H4 (cell line): Measurements from ENCODE around the gene ARHGEF10L. TPM values are rescaled to one million over a fixed set of nuclear protein-coding genes. Genes with fewer than 3 reads are reported as not detected.

Experiments used
- DNase-seq: peaks from one replicate; pipeline ENCODE4 v3.0.0-alpha.2; 2015; ENCODE audit warnings: low spot score
- total RNA-seq: library from RNA; depleted of rRNA; stranded (reverse); fragments of >200 nt; shearing (Covaris generic); gene quantifications from 2 replicates; pipeline ENCODE4 v1.2.3, GENCODE V29; 2014

The ARHGEF10L gene
- total RNA-seq, 1 experiment from 2014 or later: 2.6 TPM

DNA sequence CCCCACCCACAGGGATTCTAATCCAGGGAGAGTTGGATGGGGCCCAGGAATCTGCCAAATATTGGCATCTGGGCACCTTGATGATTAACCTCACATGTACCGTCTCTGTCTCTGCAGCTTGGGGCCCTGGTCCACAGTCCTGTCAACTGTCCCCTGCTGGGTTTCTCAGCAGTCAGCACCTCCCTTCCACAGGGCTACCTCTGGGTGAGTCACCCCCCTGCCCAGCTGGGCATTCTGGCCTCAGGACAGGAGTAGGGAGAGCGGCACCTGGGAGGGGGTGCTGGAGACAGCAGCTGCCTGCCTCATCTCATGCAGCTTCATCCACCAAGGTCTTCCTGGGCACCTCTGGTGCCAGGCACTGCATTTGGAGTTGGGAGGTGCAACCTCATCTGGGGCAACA lies 115.0 kb downstream of the ARHGEF10L start:
- DNase-seq: no peak

DNA sequence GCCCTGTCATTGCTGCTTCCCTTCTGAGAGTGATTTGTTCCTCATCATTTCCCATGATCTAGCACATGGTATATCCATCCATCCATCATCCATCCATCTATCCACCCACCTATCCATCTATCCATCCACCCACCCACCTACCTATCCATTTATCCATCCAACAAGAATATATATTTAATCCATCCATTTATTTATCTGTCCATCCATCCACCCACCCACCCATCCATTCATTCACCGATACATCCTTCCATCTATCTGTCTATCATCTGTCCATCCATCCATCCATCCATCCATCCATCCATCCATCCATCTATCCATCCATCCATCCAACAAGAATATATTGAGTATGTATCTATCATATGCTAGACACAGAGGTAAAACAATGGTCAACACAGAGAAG lies 115.7 kb downstream of the ARHGEF10L start:
- DNase-seq: no peak

DNA sequence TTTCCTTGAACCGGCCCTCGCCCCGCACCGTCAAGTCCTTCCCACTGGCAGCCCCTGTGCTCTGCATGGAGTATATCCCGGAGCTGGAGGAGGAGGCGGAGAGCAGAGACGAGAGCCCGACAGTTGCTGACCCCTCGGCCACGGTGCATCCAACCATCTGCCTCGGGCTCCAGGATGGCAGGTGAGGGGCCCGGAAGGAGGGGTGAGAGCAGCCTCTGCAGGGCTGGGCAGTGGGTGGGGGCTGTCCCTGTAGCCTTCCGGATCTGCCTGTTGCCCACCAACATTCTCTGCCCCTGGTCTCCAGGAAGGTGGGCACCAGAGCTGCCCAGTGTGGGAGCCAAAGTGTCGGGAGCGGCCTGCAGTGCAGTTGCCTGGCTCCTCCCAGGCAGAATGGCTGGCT lies 116.4 kb downstream of the ARHGEF10L start:
- DNase-seq: no peak

DNA sequence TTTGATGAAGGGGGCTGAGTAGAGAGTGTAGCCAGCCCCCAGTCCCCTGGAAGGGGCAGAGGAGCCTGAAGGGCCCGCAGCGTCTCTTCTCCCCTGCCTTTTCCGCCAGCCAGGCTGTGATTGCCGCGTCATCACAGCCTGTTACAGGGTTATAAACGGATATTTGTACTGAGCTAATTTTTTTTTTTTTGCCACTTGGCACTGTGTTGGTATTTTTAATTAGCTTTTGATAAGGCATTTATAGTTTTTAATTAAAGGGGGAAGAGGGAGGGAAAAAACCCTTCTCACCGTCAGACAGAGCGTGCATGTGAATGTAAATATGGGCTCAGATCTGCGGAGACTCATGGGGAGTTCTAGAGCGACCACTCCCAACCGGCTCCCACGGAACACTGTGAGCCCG lies 117.9 kb downstream of the ARHGEF10L start:
- no peak for DNase-seq

DNA sequence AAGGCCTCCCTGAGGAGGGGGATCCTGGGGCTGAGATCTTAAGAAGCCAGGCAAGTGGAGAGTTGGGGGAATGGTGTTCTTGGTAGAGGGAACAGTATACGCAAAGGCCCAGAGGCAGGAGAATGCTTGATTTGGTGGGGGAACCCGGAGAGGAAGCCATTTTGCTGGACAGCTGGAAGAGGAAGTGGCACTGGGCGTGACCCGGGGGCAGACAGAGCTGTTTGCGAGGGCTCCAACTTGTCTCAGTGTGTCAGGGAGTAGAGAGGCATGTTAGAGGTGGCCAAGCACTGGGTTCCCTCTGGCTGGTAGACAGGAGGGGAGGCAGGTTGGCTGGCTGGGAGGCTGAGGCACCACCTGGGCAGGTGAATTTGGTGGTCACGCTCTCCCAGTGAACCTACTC lies 119.3 kb downstream of the ARHGEF10L start:
- DNase-seq: no peak

DNA sequence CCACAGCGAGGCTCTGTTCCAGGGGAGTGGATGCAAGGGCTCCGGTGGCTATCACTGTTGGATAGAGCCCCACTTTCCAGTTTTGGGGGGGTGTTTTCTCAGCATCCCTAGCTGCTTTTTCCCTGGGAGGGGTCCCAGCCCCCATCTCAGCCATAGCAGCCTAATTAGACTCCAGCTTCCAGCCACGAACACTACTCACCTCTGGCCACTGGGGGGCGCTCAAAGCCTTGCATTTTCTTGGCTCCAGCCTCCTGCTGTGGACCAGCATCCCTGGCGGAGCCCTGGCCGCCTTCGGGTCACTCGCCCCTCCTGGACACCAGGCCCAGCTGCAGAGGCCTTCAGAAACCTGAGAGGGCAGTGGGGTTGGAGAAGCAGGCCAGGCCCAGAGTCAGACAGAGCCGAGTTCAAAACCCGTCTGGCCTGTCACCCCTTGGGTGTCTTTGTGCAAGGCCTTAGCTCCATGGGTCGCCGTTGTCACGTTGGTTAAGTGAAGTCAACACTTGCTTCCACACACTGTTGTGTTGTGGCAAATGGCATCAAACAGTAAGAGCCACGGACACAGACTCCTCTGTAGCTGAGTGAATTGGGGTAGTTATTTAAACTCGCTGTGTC lies 122.2 kb downstream of the ARHGEF10L start:
- DNase-seq: peak; percentile 32

DNA sequence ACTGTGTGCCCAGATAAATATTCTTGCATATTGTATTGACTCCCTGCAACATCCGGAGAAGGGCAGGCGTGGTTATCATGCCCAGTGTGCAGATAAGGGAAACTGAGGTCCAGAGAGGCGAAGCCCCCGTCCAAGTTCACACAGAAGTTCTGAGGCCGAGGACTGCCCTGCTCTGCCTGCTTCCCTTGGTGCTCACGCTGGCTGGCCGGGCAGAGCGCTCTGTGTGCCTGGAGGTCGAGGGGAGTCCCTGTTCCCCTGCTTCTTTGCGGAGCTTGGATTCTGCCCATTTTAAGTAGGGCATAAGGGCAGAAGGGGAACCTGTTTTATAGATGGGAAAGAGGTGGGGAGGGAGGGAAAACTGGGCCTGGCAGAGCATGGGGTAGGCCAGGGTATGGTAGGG lies 122.8 kb downstream of the ARHGEF10L start:
- no peak for DNase-seq

DNA sequence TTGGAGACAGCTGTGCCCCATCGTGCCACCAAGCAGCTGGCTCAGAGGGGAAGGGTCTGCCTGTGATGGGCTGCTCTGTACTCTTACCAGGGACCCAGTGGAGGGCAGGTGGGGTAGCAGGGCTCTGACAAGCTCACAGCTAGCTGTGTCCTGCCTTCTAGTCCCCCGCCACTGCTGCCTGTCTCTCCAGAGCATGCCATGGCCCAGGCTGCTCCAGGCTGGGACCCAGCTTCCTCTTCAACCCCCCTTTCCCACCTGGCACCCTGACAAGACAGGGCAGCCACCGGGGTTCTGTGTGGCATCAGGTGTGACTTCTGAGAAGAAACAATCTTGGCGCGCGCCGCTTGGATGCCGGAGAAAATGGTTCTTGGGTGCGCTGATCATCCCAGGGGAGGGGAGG lies 123.3 kb downstream of the ARHGEF10L start:
- DNase-seq: no peak

DNA sequence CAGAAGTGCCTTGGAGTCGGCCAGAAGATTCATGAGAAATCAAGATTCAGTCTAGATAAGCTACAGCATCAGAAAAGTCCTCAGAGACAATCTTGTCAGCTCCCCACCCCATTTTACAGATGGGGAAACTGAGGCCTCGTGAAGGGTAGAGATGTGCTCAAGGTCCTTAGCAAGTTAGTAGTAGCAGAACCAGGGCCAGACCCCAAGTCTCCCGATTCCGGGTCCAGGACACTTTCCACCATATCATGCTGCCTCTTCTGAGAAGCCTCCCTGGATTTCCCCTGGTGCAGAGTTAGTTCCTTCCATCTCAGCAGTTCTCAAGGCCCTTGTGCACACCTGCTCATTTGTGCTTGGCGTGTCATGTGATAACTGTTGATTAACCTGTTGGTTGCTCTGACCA lies 124.1 kb downstream of the ARHGEF10L start:
- no peak for DNase-seq

DNA sequence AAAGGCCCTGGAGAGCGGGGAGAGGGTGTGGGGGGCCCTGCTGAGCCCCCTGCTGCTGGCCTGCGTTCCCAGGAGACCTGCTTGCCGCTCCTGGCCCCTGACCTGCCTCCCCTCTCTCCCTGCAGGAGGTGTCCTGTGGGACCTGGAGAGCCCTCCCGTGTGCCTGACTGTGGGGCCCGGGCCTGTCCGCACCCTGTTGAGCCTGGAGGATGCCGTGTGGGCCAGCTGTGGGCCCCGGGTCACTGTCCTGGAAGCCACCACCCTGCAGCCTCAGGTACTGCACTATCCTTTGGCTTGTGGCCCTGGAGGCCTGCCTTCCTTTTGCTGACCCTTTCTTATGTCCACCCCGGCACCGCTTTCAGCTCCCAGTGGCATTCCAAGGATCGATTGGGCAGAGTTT lies 124.8 kb downstream of the ARHGEF10L start:
- no peak for DNase-seq

DNA sequence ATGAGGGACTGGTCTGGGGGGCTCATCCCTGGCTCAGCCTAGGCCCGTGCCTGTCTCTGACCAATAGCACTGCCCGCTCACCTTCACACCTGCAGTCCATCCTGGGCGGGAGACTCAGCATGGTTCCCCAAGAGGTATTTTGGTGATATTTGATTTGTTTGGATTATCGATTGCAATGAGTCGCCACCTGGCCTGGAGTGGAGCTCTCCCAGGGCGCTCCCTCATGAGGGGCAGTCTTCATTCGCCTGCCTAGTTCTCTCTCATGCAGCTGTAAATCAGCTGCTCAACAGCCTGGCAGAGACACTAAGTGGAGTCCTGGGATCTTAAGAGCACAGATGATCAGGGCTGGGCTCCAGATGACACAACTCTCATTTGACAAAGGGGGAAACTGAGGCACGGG lies 125.6 kb downstream of the ARHGEF10L start:
- no peak for DNase-seq

DNA sequence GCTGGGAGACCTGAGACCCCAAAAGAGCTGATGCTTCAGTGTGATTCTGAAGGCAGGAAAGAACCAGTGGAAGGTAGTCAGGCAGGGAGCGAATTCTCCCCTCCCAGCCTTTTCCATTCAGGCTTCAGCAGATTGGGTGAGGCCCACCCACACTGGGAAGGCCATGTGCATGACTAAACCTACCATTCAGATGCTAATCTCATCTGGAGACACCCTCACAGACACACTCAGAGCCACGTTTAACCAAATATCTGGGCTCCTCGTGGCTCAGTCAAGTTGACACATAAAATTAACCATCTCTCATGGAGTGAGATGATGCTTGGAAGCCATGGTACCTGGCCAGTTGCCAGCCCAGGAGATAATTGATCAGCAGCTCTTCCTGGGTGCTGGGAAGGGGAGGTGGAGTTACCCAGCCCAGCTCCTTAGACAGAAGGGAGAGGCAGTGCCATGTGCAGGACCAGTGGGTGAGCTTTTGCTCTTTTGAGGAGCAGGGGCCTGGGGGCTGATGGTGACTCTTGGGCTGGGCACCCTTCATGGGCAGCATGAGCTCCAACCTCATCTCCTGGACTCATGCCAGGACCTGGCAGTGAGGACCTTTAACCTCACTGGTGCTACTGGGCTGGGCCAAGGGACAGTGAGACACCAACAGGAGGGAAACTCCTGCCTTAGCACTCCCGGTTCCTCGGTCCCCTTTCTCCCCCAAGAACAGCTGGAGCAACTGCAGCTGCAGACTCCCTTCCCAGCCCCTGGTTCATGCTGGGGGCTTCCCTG lies 126.6 kb downstream of the ARHGEF10L start:
- no peak for DNase-seq

DNA sequence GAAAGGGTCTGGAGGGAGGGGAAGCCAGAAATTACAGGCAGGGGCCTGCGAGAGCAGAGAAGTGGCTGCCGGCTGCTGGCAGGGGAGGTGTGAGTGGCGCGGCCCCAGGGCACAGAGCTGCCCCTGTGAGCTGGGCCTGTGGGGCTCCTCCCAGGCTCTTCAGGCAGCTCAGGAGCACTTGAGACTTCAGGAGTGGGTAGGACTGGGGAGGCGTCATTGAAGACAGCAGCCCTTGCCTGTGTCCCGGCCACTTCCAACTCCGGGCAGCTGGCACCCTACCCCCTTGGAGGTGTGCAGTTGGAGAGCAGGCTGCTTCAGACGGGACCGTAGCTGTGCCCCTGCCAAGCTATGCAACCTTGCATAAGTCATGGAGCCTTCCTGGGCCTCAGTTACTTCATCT lies 128.1 kb downstream of the ARHGEF10L start:
- no peak for DNase-seq

DNA sequence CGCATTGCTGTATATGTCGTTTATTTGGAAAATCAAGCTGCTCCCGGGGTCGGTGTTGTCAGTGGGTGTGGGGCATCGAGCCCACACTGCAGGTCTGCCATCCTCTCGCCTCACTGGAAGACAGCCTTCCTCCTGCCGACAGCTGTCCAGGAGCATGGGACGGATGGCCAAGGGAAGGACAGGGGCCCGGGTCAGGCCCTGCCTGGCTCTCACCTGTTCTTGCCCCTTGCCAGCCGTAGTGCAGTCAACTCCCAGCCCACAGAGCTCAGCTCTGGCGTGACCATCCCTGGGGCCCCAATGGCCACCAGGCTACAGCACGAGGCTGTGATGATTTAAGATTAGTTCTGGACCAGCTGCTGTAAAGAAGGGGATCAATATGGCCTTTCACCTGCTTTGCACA lies 128.7 kb downstream of the ARHGEF10L start:
- no peak for DNase-seq

DNA sequence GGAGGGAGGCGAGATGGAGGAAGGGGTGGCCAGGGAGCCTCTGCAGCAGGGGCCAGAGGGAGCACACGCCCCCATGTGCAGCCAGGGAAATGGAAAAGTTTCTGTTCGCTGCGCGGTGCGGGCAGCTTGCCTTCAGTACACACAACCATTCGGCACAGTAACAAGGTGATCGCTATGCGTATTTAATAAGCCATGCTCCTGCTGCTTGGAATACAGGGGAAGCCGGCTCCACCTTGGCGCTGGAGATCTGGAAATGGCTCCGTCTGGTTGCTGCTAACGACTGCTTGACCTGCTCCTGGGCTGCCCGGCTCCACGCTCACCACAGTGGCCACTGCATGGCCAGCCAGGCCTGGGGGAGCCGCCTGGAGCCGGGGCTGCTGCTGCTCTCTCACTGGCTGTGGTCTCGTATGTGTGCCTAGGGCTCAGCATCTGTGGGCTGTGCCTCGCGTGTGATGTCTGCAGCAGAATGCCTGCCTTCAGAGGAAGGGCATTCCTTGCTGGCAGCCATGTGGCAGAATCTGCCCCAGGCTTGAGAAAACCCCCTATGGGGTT lies 129.2 kb downstream of the ARHGEF10L start:
- no peak for DNase-seq

DNA sequence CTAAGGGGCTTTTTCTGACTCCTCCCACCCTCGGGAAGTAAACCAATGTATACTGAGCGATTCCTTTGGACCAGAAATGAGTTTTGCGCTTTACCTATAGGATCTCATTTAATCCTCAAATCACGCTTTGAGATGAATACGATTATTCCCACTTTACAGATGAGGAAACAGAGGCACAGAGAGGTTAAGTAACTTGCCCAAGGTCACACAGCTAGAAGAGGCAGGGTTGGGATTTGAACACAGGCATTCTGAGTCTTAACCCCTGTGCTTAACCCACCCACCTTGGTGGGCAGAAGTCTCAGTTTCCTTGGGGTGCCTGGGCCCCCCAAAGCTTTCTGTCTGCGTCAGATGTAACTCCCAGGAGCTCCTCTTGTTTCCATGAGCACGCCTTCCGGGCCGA lies 129.8 kb downstream of the ARHGEF10L start:
- no peak for DNase-seq

DNA sequence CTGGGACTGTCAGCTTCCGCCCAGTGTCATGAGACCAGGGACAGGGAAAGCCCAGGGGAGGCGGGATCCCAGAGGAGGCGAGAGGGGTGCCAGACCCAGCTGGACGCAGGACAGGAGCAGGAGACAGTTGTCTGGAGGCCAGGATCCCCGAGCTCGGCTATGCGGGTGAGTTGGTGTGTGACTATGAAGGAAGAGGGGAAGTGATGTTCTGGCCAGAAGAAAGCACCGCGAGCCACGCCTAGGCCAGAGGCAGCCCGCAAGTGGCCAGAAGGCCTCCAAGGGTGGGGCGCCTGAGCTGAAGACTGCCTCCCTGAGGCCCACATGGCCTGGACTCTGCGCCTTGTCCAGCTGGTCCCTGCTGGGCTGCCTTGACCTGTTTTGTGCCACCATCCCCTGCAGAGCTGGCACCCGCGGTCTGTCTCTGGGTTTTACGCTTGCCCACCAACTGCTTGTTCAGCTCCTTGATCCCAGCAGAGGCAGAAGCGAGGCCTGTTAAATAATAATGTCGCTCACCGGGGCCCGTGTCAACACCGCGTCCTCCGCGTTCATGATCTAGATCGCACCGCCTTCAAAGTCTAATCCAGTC lies 130.5 kb downstream of the ARHGEF10L start:
- no peak for DNase-seq

DNA sequence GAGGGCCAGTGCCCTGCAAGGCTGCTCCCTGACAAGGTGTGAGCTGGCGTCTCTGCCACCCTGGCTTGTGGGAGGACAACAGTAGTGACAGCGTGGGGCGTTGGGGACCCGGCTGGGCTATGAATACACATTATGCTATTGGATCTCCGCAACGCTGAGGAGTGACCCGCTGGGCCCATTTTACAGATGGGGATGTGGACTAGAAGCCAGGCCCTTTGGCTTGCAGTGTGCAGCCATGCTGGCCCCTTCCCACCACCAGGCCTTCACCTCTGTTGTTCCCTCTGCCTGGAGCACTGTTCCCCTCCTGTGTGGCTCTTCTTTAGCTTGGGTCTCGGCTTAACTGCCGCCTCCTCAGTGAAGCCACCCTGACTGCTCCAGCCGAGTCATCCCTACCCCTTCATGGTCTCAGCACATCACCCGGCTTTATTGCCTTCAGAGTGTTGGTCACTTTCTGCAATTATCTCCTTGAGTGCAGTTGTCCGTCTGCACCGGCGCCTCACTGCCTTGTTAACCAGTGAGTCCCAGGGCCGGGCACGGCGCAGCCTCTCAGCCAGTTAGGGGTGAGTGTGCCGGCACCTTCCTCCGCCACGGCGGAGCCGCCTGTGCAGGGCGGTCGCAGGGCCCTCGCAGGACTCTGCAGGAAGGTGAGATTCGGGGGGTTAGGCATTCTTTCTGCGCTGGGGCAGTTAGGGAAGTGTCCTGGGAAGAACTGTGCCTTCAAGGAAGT lies 131.3 kb downstream of the ARHGEF10L start:
- DNase-seq: no peak

DNA sequence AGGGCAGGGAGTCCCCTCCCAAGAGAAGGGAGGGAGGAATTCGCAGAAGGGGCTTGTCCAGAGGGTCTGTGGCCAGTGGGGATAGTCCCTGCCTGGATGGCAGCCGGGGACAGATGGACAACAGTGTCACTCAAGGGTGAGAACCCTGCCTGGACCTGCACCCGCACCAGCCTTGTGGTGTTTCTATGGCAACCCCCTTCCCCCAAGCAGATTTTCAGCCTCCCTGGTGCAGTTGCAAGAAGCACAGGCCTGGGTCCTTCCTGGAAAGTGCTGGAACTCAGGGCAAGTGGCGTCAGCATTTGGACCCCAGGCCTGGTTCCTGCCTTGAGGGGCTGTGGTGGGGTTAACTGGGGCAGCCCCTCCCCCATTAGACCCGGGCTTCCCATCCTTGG lies 131.8 kb downstream of the ARHGEF10L start:
- no peak for DNase-seq

DNA sequence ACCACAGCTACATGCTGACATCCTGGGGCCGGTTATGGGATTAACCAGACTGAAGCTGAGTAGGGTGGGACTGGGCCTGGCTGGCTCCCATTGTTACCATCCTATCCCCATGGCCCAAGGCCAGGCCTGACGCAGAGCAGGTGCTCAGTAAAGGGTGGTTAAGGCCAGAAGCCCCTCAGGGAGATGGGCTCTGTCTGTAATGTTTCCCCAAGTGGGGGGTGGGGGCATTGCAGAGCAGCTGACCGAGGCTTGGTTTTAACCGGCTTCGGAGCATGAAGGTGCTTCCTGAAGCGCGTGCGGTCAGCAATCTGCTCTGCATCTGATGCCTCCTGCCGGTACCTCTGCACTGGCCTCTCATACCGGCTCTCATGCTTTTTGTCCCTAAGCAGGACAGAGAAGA lies 132.2 kb downstream of the ARHGEF10L start:
- no peak for DNase-seq

DNA sequence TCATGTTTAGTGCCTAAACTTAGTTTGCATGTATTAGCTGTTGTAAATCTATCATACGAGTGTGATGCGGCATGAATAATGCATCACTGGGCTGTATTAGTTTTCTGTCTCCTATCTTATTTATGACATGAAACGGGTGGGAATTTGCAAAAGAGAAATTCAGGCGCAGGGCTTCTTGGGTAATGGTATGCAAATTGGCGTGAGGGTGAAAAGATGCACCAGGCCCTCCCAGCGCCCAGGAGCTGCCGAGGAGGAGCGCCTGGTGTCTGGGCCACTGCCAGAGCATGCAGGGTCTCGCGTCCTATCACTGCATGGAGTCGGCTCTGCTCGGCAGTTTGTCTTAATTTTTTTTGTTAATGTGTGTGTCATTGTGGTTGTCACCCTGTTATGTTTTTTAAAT lies 132.7 kb downstream of the ARHGEF10L start:
- DNase-seq: no peak

DNA sequence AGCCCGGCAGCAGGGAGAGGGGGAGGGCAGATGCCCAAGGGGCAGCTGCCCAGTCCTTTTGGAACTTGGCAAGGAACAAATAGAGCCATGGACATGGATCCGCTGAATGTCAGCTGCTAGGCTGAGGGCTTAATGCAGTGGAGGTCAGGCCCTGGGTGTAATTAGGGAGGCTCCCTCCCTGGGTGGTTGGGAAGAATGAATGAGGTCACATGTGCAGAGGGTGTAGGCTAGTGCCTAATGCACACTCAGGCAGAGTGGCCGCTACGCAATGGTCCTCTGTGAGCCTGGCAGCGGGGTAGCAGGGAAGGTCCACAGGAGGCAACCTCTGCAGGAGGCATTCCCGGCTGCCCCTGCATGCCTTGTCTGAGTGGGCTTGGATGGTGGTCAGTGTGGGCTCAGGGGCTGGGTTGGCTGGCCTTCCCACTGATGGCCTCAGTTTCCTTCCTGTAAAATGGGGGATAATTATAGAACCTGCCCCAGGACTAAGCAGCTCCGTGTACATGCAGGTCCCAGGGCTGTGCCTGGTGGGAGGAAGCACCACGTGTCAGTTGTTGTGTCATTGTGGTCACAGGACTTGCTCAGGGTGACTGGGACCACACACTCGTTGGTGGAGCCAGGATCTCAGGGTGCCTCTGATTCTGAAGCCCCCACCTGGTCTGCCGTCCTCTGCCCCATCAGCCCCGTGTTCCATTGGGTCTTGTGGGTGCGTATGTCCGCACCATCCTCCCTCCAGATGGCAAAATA lies 134.0 kb downstream of the ARHGEF10L start:
- no peak for DNase-seq
